ENCODE data around the gene UBE2F.
"Not testable (repeated sequence)": the region's sequence is repeated elsewhere in the genome, so short reads cannot be mapped to it uniquely, and the experiment has no call there.

UBE2F gene

GRCh38 chr2:238063414-238064189 lies 96.8 kb downstream of the UBE2F start:
- H3K36me3 ChIP-seq (ENCODE audit: control insufficient read depth, insufficient read depth, low read length) = peaks cover 37% of the 10 kb centered on the region
- no peak overlapping the region for H3K27ac ChIP-seq (ENCODE audit: low read depth, low read length, severe bottlenecking)
- no peaks in the 10 kb centered on the region for H3K4me1 ChIP-seq (ENCODE audit: control insufficient read depth, insufficient read depth, low read length, poor library complexity, severe bottlenecking)
- 93 to 94% methylated on average over 5 to 7 of the region's 8 CpGs for WGBS, 2 experiments (ENCODE audit: insufficient coverage in 2 of 2)
- H3K9me3 ChIP-seq (ENCODE audit: control insufficient read depth, low read length) = no peaks in the 10 kb centered on the region
- H3K4me3 ChIP-seq (ENCODE audit: extremely low read depth, insufficient read depth, low read length, poor library complexity, severe bottlenecking) = no peak overlapping the region

- Histone ChIP-seq H3K4me1 (ENCODE audit: control insufficient read depth, insufficient read depth, low read length, poor library complexity, severe bottlenecking) (no peaks in the 10 kb centered on the region), H3K9me3 (ENCODE audit: control insufficient read depth, low read length) (no peaks in the 10 kb centered on the region), H3K4me3 (ENCODE audit: extremely low read depth, insufficient read depth, low read length, poor library complexity, severe bottlenecking) (no peak overlapping the region), H3K27ac (ENCODE audit: low read depth, low read length, severe bottlenecking) (no peak overlapping the region), H3K36me3 (ENCODE audit: control insufficient read depth, insufficient read depth, low read length) (peaks cover 44% of the 10 kb centered on the region)
- 90 to 98% methylated on average over 4 to 5 of the region's 7 CpGs for WGBS, 2 experiments (ENCODE audit: insufficient coverage in 2 of 2)
These were observed 97.6 kb downstream of the UBE2F start for GRCh38 chr2:238064376-238064775.

GRCh38 chr2:238065071-238065846 lies 98.4 kb downstream of the UBE2F start:
- no peak overlapping the region for H3K27ac ChIP-seq (ENCODE audit: low read depth, low read length, severe bottlenecking)
- H3K4me3 ChIP-seq (ENCODE audit: extremely low read depth, insufficient read depth, low read length, poor library complexity, severe bottlenecking) = no peak overlapping the region
- H3K4me1 ChIP-seq (ENCODE audit: control insufficient read depth, insufficient read depth, low read length, poor library complexity, severe bottlenecking) = no peaks in the 10 kb centered on the region
- H3K36me3 ChIP-seq (ENCODE audit: control insufficient read depth, insufficient read depth, low read length) = peaks cover 52% of the 10 kb centered on the region
- WGBS, 2 experiments (ENCODE audit: insufficient coverage in 2 of 2) = 83 to 88% methylated on average over 7 to 8 of the region's 18 CpGs
- H3K9me3 ChIP-seq (ENCODE audit: control insufficient read depth, low read length) = no peaks in the 10 kb centered on the region

- H3K27ac ChIP-seq (ENCODE audit: low read depth, low read length, severe bottlenecking) = no peak overlapping the region
- no peaks in the 10 kb centered on the region for H3K9me3 ChIP-seq (ENCODE audit: control insufficient read depth, low read length)
- H3K4me3 ChIP-seq (ENCODE audit: extremely low read depth, insufficient read depth, low read length, poor library complexity, severe bottlenecking) = no peak overlapping the region
- WGBS, 2 experiments (ENCODE audit: insufficient coverage in 2 of 2) = 83 to 100% methylated on average over 5 to 8 of the region's 9 CpGs
- H3K36me3 ChIP-seq (ENCODE audit: control insufficient read depth, insufficient read depth, low read length) = peaks cover 60% of the 10 kb centered on the region
- H3K4me1 ChIP-seq (ENCODE audit: control insufficient read depth, insufficient read depth, low read length, poor library complexity, severe bottlenecking) = no peaks in the 10 kb centered on the region
These were observed 99.4 kb downstream of the UBE2F start for GRCh38 chr2:238066218-238066617.

GRCh38 chr2:238066718-238067117 lies 99.9 kb downstream of the UBE2F start:
- H3K4me1 ChIP-seq (ENCODE audit: control insufficient read depth, insufficient read depth, low read length, poor library complexity, severe bottlenecking); H3K9me3 ChIP-seq (ENCODE audit: control insufficient read depth, low read length); H3K4me3 ChIP-seq (ENCODE audit: extremely low read depth, insufficient read depth, low read length, poor library complexity, severe bottlenecking); H3K27ac ChIP-seq (ENCODE audit: low read depth, low read length, severe bottlenecking): not testable (repeated sequence)
- H3K36me3 ChIP-seq (ENCODE audit: control insufficient read depth, insufficient read depth, low read length) = peaks cover 65% of the 10 kb centered on the region
- WGBS, 2 experiments (ENCODE audit: insufficient coverage in 2 of 2) = 94 to 96% methylated on average over 5 to 6 of the region's 7 CpGs

- Histone ChIP-seq H3K9me3 (ENCODE audit: control insufficient read depth, low read length) (no peaks in the 10 kb centered on the region), H3K4me3 (ENCODE audit: extremely low read depth, insufficient read depth, low read length, poor library complexity, severe bottlenecking) (no peak overlapping the region), H3K36me3 (ENCODE audit: control insufficient read depth, insufficient read depth, low read length) (peaks cover 72% of the 10 kb centered on the region), H3K27ac (ENCODE audit: low read depth, low read length, severe bottlenecking) (no peak overlapping the region), H3K4me1 (ENCODE audit: control insufficient read depth, insufficient read depth, low read length, poor library complexity, severe bottlenecking) (no peaks in the 10 kb centered on the region)
- WGBS, 2 experiments (ENCODE audit: insufficient coverage in 2 of 2) = 100% methylated on average over 3 of the region's 7 CpGs; no CpG with 5 or more reads in 1 of the 2 experiments
These were observed 101.1 kb downstream of the UBE2F start for GRCh38 chr2:238067939-238068338.

GRCh38 chr2:238069021-238069709 lies 102.4 kb downstream of the UBE2F start:
- Histone ChIP-seq H3K4me3 (ENCODE audit: extremely low read depth, insufficient read depth, low read length, poor library complexity, severe bottlenecking) (no peak overlapping the region), H3K4me1 (ENCODE audit: control insufficient read depth, insufficient read depth, low read length, poor library complexity, severe bottlenecking) (no peaks in the 10 kb centered on the region), H3K27ac (ENCODE audit: low read depth, low read length, severe bottlenecking) (no peak overlapping the region), H3K36me3 (ENCODE audit: control insufficient read depth, insufficient read depth, low read length) (peaks cover 77% of the 10 kb centered on the region), H3K9me3 (ENCODE audit: control insufficient read depth, low read length) (no peaks in the 10 kb centered on the region)
- WGBS, 2 experiments (ENCODE audit: insufficient coverage in 2 of 2) = 96 to 98% methylated on average over 9 to 10 of the region's 10 CpGs

GRCh38 chr2:238069877-238070276 lies 103.1 kb downstream of the UBE2F start:
- H3K4me1 ChIP-seq (ENCODE audit: control insufficient read depth, insufficient read depth, low read length, poor library complexity, severe bottlenecking) = no peaks in the 10 kb centered on the region
- no peak overlapping the region for H3K27ac ChIP-seq (ENCODE audit: low read depth, low read length, severe bottlenecking)
- no peak overlapping the region for H3K4me3 ChIP-seq (ENCODE audit: extremely low read depth, insufficient read depth, low read length, poor library complexity, severe bottlenecking)
- no peaks in the 10 kb centered on the region for H3K9me3 ChIP-seq (ENCODE audit: control insufficient read depth, low read length)
- 92% methylated on average over 5 of the region's 9 CpGs; no CpG with 5 or more reads in 1 of the 2 experiments for WGBS, 2 experiments (ENCODE audit: insufficient coverage in 2 of 2)
- H3K36me3 ChIP-seq (ENCODE audit: control insufficient read depth, insufficient read depth, low read length) = peaks cover 78% of the 10 kb centered on the region

GRCh38 chr2:238075397-238075796 lies 108.6 kb downstream of the UBE2F start:
- Histone ChIP-seq H3K36me3 (ENCODE audit: control insufficient read depth, insufficient read depth, low read length) (peaks cover 51% of the 10 kb centered on the region), H3K27ac (ENCODE audit: low read depth, low read length, severe bottlenecking) (no peak overlapping the region), H3K9me3 (ENCODE audit: control insufficient read depth, low read length) (no peaks in the 10 kb centered on the region), H3K4me1 (ENCODE audit: control insufficient read depth, insufficient read depth, low read length, poor library complexity, severe bottlenecking) (no peaks in the 10 kb centered on the region), H3K4me3 (ENCODE audit: extremely low read depth, insufficient read depth, low read length, poor library complexity, severe bottlenecking) (no peak overlapping the region)

- WGBS, 2 experiments (ENCODE audit: insufficient coverage in 2 of 2) = 100% methylated on average over 1 of the region's 1 CpG; no CpG with 5 or more reads in 1 of the 2 experiments
- Histone ChIP-seq H3K9me3 (ENCODE audit: control insufficient read depth, low read length) (no peaks in the 10 kb centered on the region), H3K36me3 (ENCODE audit: control insufficient read depth, insufficient read depth, low read length) (peaks cover 51% of the 10 kb centered on the region), H3K27ac (ENCODE audit: low read depth, low read length, severe bottlenecking) (peak overlapping the region; percentile 43), H3K4me1 (ENCODE audit: control insufficient read depth, insufficient read depth, low read length, poor library complexity, severe bottlenecking) (no peaks in the 10 kb centered on the region), H3K4me3 (ENCODE audit: extremely low read depth, insufficient read depth, low read length, poor library complexity, severe bottlenecking) (no peak overlapping the region)
These were observed 110.5 kb downstream of the UBE2F start for GRCh38 chr2:238077292-238077691.
